ENCODE data around the gene HTR3A. TPM values are rescaled to one million over a fixed set of nuclear protein-coding genes. Genes with fewer than 3 reads are reported as not detected.

The HTR3A gene
- total and polyA plus RNA-seq, 12 donors = 0.03 to 1.1 (median 0.14) TPM; not detected in 6

- no peak for DNase-seq
- WGBS, 4 donors = 40 to 56% (median 48%) methylated on average over 1 of the region's 1 CpG
- H3K4me3 ChIP-seq = no peak overlapping the region
- no peaks in the 10 kb centered on the region for H3K9me3 ChIP-seq (replicated peaks in 1 of 3)
- no peaks in the 10 kb centered on the region for H3K27me3 ChIP-seq
- intact Hi-C loops (cut with DNase I) = no loop called here
- H3K4me1 ChIP-seq (replicated peaks in 1 of 2) = no peaks in the 10 kb centered on the region
- TF ChIP-seq POLR2A (IDR thresholded peaks at IDR 0.05) = no peak
- no peak overlapping the region for H3K27ac ChIP-seq
- H3K36me3 ChIP-seq (replicated peaks in 1 of 2) = no peaks in the 10 kb centered on the region
Observed at GRCh38 chr11:113979431-113979830, 4.5 kb downstream of the HTR3A start.

DNA sequence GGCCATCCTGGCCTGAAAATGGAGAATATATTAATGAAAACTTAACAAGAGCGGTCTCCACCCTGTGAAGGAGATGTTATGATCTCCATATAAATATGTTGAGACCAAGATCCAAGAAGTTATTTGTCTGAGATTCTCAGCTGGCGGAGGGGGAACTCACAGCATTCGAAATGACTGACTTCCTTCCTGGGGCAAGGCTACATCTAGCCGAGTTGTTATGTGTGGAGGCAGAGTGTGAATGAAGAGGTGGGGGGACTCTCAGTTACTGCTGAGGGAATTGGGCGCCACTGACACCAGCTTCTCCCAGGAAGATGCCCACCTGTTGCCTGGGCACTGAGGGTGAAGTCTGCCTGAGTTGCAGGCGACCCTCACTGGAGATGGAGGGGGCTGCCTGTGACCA lies 5.9 kb downstream of the HTR3A start:
- intact Hi-C loops (cut with DNase I) = no loop called here
- Histone ChIP-seq H3K27ac (no peak overlapping the region), H3K4me3 (no peak overlapping the region), H3K27me3 (no peaks in the 10 kb centered on the region), H3K9me3 (replicated peaks in 1 of 3) (no peaks in the 10 kb centered on the region), H3K36me3 (replicated peaks in 1 of 2) (no peaks in the 10 kb centered on the region), H3K4me1 (replicated peaks in 1 of 2) (no peaks in the 10 kb centered on the region)
- DNase-seq = no peak
- WGBS, 4 donors = 57 to 72% (median 58%) methylated on average over 3 to 6 of the region's 6 CpGs
- TF ChIP-seq, protein P1, sequence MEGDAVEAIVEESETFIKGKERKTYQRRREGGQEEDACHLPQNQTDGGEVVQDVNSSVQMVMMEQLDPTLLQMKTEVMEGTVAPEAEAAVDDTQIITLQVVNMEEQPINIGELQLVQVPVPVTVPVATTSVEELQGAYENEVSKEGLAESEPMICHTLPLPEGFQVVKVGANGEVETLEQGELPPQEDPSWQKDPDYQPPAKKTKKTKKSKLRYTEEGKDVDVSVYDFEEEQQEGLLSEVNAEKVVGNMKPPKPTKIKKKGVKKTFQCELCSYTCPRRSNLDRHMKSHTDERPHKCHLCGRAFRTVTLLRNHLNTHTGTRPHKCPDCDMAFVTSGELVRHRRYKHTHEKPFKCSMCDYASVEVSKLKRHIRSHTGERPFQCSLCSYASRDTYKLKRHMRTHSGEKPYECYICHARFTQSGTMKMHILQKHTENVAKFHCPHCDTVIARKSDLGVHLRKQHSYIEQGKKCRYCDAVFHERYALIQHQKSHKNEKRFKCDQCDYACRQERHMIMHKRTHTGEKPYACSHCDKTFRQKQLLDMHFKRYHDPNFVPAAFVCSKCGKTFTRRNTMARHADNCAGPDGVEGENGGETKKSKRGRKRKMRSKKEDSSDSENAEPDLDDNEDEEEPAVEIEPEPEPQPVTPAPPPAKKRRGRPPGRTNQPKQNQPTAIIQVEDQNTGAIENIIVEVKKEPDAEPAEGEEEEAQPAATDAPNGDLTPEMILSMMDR (IDR thresholded peaks at IDR 0.05) = no peak
- TF ChIP-seq POLR2A (IDR thresholded peaks at IDR 0.05) = no peak

DNA sequence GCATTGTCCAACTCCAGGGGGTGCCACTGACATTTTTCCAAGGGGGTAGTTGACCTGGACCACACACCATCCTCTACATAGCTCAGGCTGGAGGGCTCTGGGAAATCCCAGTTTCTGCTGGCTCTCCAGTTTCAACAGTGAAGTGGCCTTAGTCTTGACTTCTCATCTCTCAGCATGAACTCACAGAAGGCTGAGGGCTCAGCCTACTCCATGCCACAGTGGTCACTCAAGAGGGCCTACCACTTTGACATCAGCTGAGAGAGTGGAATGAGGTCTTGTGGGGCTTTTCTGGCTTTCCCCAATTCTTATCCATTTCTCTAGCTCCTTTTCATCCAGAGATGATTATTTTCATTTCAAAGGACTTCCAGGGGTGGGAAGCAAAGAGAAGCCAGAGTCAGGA lies 7.4 kb downstream of the HTR3A start:
- Histone ChIP-seq H3K36me3 (replicated peaks in 1 of 2) (no peaks in the 10 kb centered on the region), H3K4me3 (no peak overlapping the region), H3K9me3 (replicated peaks in 1 of 3) (no peaks in the 10 kb centered on the region), H3K4me1 (replicated peaks in 1 of 2) (no peaks in the 10 kb centered on the region), H3K27ac (no peak overlapping the region), H3K27me3 (peaks cover 7% of the 10 kb centered on the region)
- TF ChIP-seq, protein P1 (IDR thresholded peaks at IDR 0.05) = no peak
- TF ChIP-seq POLR2A (IDR thresholded peaks at IDR 0.05) = no peak
- no peak for DNase-seq
- intact Hi-C loops (cut with DNase I) = no loop called here

- WGBS, 4 donors = 62 to 68% (median 63%) methylated on average over 6 of the region's 6 CpGs
- Histone ChIP-seq H3K27me3 (peaks cover 7% of the 10 kb centered on the region), H3K36me3 (replicated peaks in 1 of 2) (no peaks in the 10 kb centered on the region), H3K9me3 (replicated peaks in 1 of 3) (no peaks in the 10 kb centered on the region), H3K27ac (no peak overlapping the region), H3K4me3 (no peak overlapping the region), H3K4me1 (replicated peaks in 1 of 2) (no peaks in the 10 kb centered on the region)
- TF ChIP-seq POLR2A (IDR thresholded peaks at IDR 0.05) = no peak
- TF ChIP-seq, protein P1 (IDR thresholded peaks at IDR 0.05) = no peak
- intact Hi-C loops (cut with DNase I) = no loop called here
- no peak for DNase-seq
Observed at GRCh38 chr11:113984781-113985180, 9.9 kb downstream of the HTR3A start.

- Histone ChIP-seq H3K27me3 (peaks cover 7% of the 10 kb centered on the region), H3K27ac (no peak overlapping the region), H3K4me1 (replicated peaks in 1 of 2) (no peaks in the 10 kb centered on the region), H3K36me3 (replicated peaks in 1 of 2) (no peaks in the 10 kb centered on the region), H3K4me3 (no peak overlapping the region), H3K9me3 (replicated peaks in 1 of 3) (no peaks in the 10 kb centered on the region)
- WGBS, 4 donors = 68 to 73% (median 70%) methylated on average over 4 of the region's 4 CpGs
- DNase-seq = no peak
- intact Hi-C loops (cut with DNase I) = no loop called here
- no peak for TF ChIP-seq POLR2A (IDR thresholded peaks at IDR 0.05)
- TF ChIP-seq, protein P1 (IDR thresholded peaks at IDR 0.05) = no peak
Observed at GRCh38 chr11:113985906-113986305, 11.0 kb downstream of the HTR3A start.

All from adrenal gland (tissue), 12 donors.